NCI-H1930 (cell line): ENCODE data around the gene ZZZ3.
A peak's percentile ranks its signal among the peaks of the same experiment; 100 is the strongest.
"Not testable (repeated sequence)": the region's sequence is repeated elsewhere in the genome, so short reads cannot be mapped to it uniquely, and the experiment has no call there.

Experiments used
- DNase-seq, 2 experiments: peaks; one replicate each; lab custom pipeline; 2025; lab: John Stamatoyannopoulos, UW

Gene ZZZ3

DNA sequence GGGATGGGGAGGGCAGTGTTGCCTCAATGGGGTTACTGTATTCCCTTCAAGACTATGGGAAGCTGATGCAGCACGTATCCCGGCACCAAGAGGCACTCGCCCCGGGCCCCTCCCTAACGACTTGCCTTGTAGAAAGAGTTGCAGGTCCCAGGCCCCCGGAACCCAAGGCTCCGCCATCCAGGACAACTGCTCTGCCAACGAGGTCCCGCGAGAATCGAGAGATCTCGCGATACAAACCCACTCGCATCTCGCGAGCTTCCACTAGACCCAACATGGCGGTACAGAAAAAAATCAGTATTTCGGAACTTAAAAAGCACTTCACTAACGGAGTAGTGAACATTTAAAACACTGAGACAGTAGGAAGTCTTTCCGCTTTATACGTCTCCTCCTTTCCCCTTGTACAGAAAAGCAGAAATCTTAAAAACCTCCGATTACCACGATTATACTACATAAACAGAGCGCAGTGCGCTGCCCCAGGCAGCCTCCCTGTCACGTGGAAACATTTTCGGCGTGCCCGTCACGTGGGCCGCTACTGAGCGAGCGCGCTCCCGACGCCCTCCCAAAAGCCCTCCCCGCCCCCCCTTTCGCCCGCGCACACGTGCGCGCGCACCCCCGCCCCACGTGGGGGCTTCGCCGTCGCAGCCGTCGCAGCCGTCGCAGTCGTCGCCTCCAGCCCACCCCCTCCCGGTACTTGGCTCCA, at the start of gene ZZZ3:
ZZZ3 (minus strand) TSS at position 199 of the 700 bp plus-strand sequence. CDS start 49,304 bp downstream, outside the sequence.
- peak; percentile 83 to 91 for DNase-seq

DNA sequence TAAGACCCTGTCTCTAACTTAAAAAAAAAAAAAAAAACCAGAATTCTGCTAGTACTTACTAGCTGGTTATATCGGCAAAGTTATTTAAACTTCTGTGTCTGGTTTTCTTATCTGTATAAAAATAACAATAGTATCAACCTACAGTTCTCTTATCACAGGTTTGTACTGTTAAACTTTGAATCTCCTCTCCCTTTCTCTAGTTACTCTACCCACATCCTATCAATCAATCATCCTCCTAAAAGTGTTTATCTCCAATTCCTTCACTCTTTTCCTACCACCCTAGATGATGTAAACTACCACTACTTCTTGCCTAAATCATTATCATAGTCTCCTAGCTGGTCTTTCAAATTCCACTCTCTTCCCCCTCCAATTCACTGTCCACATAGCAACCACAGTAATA, 49.6 kb upstream of the ZZZ3 start:
- no peak for DNase-seq

DNA sequence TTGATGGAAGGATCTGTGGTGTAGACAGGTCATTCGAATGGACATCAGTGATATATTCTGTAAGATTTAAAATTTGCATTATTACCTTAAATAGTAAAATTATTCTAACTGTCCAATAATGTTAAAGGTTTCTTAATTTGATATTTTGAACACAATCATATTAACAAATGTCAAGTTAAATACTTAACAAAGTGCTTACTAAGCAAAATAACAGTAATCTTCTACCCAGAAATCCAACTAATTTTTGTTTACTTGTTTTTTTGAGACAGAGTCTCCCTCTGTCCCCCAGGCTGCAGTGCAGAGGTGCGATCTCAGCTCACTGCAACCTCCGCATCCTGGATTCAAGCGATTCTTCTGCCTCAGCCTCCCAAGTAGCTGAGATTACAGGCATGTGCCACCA, 43.2 kb upstream of the ZZZ3 start:
- no peak for DNase-seq

DNA sequence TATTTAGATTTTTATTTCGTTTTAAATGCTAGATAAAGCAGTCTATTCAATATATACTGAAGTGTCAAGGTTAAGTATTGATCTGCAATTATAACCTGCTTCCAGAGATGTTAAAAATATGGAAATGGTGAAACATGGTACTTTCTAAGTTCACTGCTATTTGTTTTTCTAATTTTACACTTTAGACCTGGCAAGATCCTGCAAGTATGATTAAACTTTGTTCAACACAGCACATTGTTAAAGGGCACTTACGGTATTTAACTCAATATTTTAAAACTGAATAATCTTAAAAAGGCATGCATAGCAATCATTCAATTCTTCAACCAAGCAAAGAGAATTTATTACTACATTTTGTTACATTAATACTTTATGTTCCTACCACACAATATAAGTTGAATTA, 35.7 kb upstream of the ZZZ3 start:
- no peak for DNase-seq

DNA sequence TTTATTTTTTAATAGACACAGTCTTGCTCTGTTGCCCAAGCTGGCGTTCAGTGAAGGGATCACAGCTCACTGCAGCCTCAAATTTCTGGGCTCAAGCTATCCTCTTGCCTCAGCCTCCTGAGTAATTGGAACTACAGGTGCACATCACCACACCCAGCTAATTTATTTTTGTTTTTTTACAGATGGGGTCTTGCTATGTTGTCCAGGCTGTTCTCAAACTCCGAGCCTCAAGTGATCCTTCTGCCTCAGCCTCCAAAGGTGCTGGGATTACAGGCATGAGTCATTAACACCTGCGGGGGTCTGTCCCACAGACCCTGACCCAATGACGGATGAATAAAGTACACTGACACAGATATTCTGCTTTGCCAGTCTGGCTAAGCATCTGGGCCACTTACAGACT, 33.6 kb upstream of the ZZZ3 start:
- DNase-seq, result no peak

DNA sequence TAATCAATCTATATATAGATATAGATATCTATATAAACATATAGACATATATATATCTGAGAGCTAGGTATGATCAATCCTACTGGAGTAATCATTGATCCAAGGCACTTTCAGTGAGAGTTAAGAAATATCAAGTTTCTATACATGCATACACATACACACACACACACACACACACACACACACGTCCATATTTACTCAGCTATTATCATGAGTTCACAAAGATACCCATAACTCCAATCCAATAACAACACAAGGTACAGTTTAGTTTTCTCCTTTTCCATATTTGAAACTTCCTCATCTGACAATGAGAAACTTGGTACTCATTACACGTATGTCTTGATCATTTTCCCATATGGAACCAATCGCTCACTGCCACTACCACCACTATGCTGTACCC, 27.3 kb upstream of the ZZZ3 start:
- no peak for DNase-seq

DNA sequence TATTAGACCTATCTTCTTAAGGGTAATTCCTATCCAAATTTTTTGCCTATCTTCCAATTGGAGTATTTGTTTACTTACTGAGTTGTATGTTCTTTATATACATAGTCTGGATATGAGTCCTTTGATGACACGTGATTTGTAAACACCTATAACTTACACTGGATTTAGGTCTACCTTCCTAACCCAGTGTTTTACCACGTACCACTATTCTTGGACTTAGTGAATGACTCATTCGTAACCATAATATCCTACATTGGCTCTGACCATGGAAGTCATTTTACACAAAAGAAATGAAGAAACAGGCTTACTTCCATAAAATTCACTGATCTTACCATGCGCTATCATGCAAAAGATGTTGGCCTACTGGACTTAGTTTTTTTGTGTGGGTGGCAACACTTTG, 23.9 kb upstream of the ZZZ3 start:
- no peak for DNase-seq

DNA sequence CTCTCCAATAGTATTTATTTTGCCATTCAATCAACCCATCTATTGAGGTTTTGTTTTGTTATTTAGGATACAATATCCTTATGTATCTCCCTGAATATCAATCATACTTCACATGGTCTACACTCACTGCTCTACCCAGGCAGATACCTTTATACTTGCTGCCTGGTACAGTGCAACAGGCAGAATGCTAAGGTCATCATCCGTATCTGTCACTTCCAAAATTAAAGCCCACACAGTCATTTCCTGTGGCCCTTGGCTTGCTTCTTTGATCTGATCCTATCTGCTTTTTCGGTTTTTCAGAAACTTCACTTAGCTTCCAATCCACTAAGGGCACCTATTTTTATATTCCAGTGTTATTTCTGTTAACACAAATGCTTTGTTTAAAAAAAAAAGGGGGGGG, 22.3 kb upstream of the ZZZ3 start:
- DNase-seq, result no peak

DNA sequence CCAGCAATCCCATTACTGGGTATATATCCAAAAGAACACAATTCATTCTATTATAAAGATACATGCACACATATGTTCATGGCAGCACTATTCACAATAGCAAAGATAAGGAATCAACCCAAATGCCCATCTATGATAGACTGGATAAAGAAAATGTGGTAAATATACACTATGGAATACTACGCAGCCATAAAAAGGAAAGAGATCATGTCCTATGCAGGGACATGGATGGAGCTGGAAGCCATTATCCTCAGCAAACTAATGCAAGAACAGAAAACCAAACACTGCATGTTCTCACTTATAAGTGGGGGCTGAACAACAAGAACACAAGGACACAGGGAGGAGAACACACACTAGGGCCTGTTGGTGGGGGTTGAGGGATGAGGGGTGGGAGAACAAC, 17.2 kb upstream of the ZZZ3 start:
- not testable (repeated sequence) for DNase-seq

DNA sequence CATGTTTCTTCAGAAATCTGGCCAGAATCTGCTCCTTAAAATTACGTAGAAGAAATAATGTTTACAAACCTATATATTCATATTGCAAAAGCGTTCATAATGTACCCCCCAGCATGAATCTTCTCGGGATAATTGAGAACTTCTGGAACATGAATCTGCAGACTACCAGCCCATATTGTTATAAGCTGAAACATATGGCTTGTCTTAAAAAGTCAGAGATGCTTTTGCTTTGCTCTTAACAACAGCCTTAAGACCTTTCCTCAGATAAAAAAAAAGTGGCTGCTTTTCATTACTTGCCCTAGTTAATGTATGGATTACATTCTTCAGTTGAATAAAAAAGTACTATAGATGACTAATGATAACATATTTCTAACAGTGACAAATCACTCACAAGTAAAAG, 15.0 kb upstream of the ZZZ3 start:
- no peak for DNase-seq

DNA sequence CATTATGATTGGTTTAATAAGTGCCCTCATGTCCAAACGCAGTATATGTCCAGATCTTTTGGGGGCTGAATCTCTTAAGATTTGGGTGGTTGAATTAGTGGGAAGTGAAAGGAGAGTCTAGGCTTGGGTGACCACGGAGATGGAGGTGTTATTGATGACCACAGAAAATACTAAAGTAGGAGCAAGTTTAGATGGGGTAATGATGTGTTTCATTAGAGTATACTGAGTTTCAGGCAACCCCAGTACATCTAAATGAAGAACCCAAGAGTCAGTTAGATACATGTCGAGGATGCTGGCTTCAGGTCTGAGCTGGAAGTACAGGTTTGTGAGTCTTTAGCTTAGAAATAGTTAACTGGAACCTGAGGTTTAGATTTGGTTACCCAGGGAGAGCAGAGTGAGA, 6.5 kb upstream of the ZZZ3 start:
- DNase-seq, result no peak

DNA sequence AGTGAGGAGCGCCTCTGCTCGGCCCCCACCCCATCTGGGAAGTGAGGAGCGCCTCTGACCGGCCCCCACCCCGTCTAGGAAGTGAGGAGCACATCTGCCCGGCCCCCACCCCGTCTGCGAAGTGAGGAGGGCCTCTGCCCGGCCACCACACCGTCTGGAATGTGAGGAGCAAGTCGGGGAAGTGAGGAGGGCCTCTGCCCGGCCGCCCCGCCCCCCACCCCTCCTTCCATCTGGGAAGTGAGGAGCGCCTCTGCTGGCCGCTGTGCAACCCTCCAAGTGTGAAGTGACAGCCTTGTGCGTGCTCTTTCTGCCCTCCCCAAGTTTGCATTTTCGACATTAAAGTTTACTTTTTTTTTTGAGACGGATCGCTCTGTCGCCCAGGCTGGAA, 5.1 kb upstream of the ZZZ3 start:
- no peak for DNase-seq

DNA sequence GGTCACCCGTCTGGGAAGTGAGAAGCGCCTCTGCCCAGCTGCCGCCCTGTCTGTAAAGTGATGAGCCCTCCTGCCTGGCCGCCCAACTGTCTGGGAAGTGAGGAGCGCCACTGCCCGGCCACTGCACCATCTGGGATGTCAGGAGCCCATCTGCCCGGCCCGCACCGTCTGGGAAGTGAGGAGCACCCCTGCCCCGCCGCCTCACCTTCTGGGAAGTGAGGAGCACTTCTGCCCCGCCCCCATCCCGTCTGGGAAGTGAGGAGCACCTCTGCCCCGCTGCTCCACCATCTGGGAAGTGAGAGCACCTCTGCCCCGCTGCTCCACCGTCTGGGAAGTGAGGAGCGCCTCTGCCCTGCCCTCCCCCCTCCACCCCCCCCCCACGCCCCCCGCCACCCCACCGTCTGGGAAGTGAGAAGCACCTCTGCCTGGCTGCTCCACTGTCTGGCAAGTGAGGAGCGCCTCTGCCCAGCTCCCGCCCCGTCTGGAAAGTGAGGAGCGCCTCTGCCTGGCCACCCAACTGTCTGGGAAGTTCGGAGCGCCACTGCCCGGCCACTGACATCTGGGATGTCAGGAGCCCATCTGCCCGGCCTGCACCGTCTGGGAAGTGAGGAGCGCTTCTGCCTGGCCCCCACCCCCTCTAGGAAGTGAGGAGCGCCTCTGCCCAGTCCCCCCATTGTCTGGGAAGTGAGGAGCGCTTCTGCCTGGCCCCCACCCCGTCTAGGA, 4.5 kb upstream of the ZZZ3 start:
- DNase-seq, result no peak

DNA sequence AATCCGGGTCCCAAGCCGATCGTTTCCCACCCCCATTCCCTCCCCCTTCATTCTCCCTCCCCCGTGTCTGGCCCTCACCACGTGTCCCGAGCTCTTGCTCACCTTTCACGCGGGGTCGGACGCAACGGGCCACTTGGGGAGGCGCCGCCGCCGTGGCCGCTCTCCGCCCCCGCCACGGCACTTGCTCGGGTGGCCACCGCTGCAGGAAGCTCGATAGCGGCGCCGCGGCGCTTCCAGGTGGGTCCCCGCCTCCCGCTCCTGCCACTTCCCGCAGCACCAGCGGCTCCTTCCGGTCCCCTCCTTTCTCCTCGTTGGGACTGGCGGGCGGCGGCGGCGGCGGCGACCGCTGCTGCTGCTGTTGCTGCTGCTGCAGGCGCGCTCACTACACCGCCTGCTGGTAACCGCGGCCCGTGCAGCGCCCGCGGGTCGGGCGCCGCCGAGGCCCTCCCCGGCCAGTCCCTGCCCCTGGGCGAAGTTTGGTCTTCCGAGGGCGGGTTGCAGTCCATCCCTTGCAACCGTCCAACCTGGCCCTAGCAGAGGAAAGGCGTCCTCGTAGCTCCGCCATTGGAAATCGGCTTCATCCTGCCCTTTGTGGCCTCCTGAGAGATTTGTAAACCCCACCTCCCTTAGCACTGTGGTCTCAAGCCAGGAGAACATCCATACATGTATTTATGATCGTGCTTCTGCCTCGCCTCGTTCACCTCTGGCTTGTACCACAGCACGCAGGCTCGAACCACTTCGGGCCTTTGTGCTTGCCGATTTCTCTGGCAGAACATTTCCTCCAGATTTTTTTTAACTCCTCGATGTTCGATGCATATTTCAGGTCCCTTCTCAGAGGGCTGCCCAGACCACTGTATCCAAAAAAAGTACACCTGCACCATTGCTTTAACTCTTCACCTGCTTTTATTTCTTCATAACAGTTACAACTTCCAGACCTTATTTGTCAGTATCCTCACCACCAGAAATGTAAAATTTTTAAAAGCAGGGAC, 996 bp upstream of the ZZZ3 start:
- DNase-seq, result peak; percentile 84 to 87

DNA sequence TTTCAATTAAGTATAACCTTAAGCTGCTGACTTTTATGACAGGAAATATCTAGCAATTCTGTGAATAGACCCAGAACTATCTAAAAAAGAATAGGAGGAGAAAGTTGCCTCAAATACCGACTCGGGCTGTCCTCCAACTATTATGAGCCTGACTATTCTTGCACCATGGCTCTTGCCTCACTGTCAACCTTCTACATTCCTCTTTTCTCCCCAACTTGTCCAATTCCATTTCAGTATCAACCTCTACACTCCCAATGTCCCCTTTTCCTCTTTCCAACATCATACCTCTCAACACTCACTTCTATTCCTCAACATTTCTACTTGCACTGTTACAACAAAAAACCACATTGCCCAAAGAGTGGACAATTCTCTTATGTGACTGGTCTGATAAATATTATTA, 2.3 kb downstream of the ZZZ3 start:
- DNase-seq, result no peak

DNA sequence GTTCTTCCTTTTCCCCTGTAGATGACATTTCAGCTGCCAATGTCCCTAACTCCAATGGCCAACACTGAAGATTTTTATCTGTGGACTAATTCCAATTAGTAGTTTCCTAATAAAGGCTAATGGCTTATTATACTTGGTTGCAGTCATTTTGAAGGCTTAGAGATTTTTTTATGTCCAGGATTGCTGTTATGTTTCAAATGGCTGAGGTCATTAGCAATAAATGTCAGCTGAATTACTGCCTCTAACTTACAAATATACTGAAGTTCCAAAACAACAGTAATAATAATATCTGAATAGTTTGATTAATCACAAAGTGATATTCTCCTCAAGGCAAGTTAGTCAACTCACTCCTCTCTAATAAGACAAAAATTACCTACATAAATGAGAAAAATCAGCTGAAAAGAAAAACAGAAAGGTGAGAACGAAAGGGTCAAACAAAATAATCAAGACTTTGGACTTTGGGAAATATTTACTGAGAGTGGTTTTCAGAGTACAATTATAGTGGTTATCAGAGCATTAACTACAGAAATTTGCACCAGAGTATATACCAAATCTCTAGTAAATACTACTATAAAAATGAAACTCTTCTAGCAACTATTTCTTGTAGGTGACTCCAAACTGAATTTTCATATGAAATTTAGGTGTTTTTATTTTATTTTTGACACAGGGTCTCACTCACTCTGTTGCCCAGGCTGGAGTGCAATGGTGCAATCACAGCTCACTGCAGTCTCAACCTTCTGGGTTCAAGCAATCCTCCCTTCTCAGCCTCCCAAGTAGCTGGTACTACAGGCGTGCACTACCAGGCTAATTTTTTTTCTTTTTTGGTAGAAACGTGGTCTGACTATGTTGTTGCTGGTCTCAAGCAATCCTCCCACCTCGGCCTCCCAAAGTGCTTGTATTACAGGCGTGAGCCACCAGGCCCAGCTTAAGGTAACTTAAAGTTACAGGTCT, 3.5 kb downstream of the ZZZ3 start:
- no peak for DNase-seq

DNA sequence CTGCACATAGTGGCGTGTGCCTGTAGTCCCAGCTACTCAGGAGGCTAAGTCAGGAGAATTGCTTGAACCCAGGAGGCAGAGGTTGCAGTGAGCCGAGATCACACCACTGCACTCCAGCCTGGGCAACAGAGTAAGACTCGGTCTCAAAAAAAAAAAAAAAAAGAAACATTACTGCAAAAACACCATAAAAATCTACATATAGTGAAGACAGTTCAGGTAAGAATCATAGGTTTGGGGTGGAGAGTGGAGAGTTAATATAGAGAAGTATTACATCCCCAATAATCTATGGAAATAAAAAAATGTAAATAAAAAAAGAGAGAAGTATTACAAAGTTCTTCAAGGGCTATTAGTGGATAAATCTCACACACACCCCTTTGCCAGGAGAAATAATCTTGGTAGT, 7.7 kb downstream of the ZZZ3 start:
- not testable (repeated sequence) for DNase-seq

DNA sequence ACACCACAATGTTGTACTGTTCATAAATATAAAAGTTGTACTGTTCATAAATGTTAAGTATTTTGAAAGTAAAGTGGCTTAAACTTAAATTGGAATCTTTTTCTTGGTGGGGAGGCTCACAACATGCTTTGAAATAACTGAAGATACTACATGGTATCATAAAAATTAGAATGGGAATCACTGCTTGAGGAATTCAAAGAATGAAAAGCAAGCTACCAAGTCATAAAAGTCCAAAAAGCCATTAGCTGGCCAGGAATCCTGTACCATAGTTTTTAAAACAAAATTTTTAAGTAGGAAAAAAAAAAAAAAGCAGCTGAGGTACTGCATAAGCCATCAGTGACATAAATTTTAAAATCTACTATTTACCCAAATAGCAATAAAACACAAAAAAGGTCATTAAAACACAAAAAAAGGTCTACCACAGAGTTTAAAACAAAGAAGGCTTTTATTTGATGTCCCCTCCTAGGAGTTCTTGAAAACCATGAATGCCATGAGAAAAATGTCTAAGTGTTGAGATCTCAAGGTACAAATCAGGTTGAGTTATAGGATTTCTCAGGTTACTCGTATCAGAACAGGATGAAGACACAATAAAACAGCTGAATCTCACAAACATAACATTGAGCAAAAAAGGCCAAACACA, 8.6 kb downstream of the ZZZ3 start:
- DNase-seq, result no peak

DNA sequence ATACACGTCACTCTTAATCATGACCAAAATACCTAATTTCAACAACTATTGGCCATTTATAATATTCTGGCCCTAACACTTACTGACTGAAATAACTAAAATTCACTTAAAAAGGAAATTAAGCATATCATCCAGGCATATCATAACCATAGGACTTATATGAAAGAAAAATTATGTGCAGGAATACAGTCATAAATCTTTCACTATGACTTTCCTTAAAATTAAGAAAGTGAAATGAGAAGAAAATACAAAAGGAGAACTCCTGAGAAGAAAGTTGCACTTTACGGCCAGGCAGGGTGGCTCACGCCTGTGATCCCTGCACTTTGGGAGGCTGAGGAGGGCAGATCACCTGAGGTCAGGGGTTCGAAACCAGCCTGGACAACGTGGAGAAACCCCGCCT, 9.4 kb downstream of the ZZZ3 start:
- DNase-seq, result no peak

DNA sequence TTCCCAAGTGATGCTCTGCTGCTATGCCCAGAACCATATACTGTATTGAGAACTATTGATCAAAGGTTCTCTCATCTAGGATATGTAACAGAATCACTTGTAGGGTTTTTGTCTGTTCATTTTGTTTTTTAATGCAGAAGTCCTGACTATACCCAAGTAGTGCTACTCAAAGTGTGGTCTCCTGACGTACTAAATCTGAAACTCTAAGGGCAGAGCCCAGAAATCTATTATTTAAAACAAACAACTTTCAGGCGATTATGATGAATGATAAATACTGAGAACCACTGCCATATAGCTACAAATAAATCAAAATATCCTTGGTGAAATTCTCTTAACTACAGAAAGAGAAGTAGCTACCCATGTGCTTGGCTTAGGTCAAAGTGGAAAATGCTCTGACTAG, 10.1 kb downstream of the ZZZ3 start:
- no peak for DNase-seq

DNA sequence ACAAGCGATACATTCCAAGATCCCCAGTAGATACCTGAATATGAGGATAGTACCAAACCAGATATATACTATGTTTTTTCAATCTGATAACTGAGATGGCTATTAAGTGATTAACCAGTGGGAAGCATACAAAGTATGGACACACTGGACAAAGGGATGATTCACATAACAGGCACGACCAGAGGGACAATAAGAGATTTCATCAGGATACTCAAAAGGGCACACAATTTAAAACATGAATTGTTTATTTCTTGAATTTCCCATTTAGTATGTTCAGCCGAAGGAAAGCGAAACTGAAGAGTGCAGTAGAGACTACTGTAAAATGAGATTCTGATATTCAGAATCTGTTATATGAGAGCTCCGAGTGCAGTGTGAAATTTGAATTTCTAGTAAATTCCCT, 10.6 kb downstream of the ZZZ3 start:
- no peak for DNase-seq
